HG03095 (cell line): ENCODE data around the gene PRUNE1.

Source experiments
- ATAC-seq: cut with Tn5 transposase; IDR thresholded peaks from one replicate; pipeline ENCODE4 v1.9.1; 2021; ENCODE audit warnings: moderate library complexity; ENCODE audit not compliant: unreplicated experiment

The PRUNE1 gene

GRCh38 chr1:151049458-151049857, 41.2 kb downstream of the PRUNE1 start:
- no peak for ATAC-seq

DNA sequence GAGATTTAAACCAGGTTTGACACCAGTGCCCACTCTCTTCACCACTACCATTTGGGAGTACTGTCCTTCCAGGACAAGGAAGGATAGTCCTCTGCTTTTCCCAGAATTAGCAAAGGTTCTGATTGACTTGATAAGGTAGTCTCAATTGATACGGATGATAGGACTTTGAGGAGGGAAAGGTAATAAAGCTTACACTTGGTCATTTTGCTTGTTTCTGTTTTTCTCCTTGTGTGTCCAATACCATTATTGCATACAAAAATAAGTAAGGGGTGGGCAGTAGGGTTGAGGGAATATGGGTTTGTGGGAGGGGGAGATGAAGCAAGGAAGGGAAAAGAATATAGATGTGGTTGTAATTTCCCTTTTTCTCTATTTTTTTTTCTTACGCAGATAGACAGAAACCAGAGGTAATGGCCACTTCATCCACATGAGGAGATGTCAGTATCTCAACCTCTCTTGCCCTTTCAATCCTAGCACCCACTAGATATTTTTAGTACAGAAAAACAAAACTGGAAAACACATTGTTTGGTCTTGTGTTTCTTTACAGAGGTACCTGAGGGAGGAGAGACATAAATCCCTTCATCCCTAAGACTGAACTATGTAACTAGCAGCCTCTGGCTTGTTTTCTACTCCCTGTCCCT, 41.9 kb downstream of the PRUNE1 start:
- no peak for ATAC-seq

DNA sequence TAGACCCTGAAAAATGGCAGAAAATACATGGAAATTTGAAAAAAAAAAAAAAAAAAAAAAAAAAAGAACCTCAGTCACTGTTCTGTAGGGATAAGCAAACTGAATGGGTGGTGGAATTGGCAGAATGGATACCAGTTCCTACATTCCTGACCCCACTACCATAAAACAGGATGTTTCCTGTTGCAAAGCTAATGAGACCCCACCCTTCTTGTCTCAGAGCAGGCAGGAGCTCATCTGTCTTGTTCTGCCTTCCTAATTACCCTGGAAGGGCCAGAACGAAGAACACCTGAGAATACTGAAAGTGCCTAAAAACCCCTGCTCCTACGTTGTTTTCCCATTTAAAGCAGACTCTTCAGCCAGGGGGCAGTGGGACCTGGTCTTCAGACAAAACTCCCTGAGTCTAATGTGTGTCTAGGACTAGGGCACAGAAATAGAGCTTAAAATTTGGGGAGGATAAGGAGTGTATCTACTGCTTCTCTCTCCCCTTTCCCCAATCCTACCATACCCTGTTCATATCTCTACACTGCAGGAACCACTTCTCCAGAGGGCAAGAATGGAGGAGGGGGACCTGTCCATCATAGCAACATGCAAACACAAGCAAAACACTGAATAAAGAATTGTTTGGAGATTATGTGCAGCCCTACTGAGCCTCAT, 43.2 kb downstream of the PRUNE1 start:
- ATAC-seq: no peak

DNA sequence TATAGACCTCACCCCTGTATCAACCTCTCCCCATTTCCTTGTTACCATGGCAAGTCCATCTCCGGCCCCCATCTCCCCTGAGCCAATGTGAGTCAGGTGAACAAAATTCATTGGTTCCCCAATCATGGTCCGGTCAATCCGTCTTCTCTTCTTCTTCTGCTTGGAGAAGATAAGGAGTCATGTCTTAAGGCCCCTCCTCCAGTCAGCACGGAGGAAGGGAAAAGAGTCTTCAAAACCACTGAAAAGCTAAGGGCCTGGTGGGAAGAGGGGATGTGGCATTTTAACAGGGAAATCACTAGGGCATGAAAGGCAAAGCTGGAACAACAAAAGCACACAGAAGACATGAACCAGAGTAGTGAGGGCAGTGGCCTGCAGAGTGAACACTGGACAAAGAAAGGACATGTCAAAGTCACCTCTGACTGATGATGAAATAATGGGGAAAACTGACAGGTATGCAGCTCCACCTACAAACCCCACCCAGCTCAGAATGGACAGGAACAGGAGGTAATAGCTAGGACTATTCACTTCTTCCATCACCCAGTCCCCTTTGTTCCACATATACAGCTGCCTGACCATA, 46.8 kb downstream of the PRUNE1 start:
- no peak for ATAC-seq

- ATAC-seq: no peak
These were observed 47.3 kb downstream of the PRUNE1 start for GRCh38 chr1:151055581-151055980.

GRCh38 chr1:151056149-151056548, 47.9 kb downstream of the PRUNE1 start:
- ATAC-seq: no peak

GRCh38 chr1:151058692-151059091, 50.4 kb downstream of the PRUNE1 start:
- no peak for ATAC-seq

DNA sequence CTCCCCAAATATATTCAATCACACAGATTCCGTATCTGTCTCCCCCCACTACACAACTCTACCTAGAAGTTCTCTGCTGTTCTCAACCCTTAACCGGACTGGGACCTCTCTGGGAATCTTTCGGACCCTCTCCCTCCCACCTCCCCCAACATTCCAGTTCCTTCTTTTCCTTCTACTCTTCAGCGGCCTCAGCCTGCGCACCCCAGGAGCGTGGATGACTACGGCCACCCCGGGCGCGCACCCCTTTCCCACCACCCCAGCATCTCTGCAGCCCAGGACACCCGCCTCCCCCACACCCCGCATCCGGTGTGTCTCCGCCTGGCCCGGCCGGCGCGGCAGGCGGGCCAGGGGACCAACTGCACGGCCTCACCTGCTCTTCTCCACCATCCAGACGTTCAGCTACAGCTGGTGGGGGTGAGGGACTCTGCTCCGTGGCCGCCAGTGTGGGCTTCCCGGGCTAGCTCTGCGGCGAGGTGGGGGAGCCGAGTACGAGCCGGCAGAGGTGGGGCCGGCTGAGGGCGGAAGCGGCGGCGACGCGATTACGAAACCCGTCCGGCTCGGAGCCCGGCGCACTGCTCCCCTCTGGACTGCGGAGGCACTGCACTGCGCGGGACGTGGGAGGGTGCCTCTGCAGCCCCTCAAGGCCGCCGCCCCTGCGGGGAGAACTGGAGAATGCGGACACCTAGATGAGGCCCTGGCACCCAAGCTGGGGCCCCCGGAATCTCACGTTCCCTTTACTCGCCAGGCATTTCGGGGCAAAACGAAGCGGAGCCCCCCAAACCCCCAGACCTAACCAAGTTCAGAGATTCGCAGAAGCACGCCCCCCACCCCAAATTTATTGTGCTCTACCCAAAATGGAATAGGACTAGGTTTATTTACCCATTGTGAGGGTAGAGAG, 51.1 kb downstream of the PRUNE1 start, which contains the start of gene CDC42SE1:
TSS of gene CDC42SE1 (minus strand) at position 514 of the 898 bp plus-strand sequence. CDS start 3,892 bp downstream, outside the sequence.
- ATAC-seq: peak; percentile 74

- ATAC-seq: no peak
These were observed 51.9 kb downstream of the PRUNE1 start, which contains the start of gene MLLT11 for GRCh38 chr1:151060007-151060656. TSS of gene MLLT11 (plus strand) at chr1:151060397. CDS start at chr1:151067225, 6,828 bp downstream.

DNA sequence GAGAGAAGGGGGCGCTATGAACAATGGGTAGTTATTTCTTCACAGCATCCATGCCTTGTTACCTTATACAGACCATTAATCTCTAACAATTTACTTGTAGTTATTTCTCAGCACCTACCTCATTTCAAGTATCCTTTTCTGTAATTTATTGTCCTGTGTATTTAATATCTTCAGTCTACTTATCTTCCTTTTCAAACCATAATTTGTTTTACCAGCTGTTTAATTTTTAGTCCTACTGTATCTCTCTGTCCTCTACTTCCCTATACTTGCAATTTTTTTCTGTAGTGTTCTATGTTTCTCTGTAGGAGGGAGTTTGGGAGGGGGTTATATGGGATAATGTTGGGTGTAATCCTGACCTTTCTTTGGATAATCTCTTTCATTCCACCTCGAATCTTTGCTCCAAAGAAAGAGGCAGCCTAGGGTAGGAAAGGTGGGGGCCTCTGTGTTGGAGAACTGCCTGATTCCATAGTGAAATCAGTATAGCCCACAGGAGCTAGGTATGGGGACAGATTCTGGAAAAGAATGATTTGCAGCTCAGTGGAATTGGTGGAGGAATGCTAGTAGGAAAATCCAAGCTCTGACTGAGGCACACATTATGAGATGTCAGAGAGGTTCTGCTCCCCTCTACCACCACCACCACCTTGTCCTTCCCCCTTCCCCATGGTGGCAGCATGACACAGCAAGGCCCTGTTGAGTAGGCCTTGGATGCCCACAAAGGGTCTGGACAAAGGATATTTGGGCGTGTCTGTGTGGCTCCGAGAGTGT, 52.6 kb downstream of the PRUNE1 start:
- no peak for ATAC-seq

GRCh38 chr1:151061704-151062103, 53.5 kb downstream of the PRUNE1 start:
- ATAC-seq: no peak

- ATAC-seq: no peak
These were observed 54.6 kb downstream of the PRUNE1 start for GRCh38 chr1:151062741-151063371.

DNA sequence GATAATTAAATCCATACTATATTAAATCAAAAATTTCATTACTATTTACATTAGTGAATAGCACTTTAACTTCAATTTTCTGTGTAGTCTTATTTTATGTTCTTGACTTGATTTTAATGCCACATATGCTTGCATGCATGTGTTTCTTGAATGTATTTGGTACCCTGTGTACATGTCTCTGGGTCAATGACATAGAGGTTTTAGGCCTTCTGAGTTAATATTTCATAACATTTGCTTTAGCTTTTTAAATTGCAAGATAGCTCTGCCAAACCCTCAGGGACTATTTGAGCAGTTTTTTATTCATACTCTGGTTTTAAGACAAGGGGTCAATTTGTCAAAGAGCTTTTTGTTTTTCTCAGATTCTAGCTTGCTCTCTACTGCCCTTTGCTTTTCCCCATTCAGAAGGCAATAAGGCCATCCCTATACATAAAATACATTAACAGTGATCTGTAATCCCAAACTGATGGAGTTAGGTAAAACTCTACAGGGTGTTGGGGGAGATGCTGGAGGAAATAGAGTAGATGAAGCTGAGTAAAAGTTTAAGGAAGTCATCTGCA, 56.9 kb downstream of the PRUNE1 start:
- no peak for ATAC-seq

- no peak for ATAC-seq
These were observed 58.9 kb downstream of the PRUNE1 start for GRCh38 chr1:151067185-151067584.

DNA sequence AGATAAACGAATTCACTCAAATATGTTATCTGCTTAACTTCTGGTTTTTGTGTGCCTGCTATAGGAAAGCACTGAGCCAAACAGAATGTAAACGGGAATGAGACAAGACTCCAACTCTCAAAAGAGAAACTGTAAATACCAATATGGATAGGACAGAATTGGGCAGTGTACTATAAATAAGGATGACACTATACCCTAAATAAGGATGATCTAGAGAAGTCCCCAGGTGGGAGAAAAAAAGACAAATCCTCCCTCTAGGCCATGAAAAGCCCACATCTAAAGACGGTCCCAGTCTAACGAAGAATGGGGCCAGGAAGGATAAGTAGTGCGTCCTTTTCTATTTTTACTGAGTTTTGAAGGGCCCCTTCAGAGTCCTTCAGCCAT, 60.8 kb downstream of the PRUNE1 start:
- ATAC-seq: no peak

DNA sequence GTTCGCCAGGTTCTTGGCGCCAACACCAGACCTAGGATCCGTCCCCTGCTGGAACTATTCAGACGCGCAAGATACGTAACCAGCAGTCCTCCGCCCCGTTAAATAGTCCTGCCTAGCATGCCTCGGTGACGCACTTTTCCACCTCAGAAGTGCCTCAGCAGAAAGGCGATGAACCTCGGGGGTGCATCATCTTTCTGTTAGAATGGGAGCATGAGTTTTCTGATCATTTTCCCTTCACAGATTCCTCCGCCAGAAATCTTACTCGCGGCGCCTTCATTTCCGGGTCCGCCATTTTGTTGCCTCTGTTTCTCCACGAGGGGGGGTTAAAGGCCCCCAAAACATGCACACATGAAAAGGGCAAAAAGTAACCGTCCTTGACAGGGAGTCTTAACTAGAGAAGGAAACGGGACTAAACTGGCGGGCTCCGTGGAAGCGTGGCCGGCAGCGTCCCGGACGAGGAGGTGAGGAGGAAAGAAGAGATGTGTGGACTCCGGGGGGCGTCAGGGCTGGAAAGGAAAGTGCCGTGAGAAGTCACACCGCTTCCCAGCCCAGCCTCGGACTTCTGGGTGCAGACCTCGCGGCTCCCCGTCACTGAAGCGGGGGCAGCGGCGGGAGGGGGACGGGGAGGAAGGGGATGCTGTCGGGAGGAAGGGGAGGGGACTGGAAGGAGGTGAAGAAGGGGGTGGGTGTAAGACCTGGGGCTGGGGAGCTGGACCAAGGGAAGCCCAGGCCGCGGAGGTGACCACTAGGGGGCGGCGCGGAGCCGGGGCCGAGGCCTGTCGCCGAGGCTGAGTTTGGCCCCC, 62.4 kb downstream of the PRUNE1 start, which contains the start of gene GABPB2:
TSS of gene GABPB2 (plus strand) at position 288 of the 803 bp plus-strand sequence. CDS start 17,429 bp downstream, outside the sequence.
- ATAC-seq: peak; percentile 77

DNA sequence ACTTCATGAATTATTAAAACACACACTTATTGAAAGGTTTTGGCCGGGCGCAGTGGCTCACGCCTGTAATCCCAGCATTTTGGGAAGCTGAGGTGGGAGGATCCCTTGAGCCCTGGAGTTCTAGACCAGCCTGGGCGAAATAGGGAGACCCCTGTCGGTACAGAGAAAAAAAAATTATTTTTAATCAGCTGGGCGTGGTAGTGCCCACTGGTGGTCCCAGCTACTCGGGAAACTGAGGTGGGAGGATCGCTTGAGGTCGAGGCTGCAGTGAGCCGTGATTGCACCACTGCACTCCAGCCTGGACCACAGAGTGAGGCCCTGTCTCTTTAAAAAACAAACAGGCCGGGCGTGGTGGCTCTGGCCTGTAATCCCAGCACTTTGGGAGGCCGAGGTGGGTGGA, 64.0 kb downstream of the PRUNE1 start:
- no peak for ATAC-seq
